MCF 10A (cell line): ENCODE data around the gene TNFRSF12A. TPM values are rescaled to one million over a fixed set of nuclear protein-coding genes. Genes with fewer than 3 reads are reported as not detected.

Experiments used
- BruUV-seq: library from RNA; stranded (reverse); fragments of 400-500 nt; replicated peaks from 2 replicates; lab custom pipeline; 2021; lab: Mats Ljungman, UMichigan
- CTCF ChIA-PET: fragments of 300-600 bp; sonication (Branson Sonifier 250); formaldehyde crosslinking; extraction: SDS; loops from one replicate; lab custom pipeline; 2021; ENCODE audit warnings: antibody characterized with exemption, inconsistent platforms; lab: Yijun Ruan, JAX
- POLR2A ChIA-PET: fragments of 300-600, 350-650 bp; sonication (Branson Sonifier 250); formaldehyde crosslinking; extraction: SDS; loops from one replicate; lab custom pipeline; 2020; ENCODE audit warnings: antibody characterized with exemption, inconsistent platforms; lab: Yijun Ruan, JAX
- DNase-seq: peaks from one replicate; pipeline ENCODE4 v3.0.0-alpha.2; 2018; ENCODE audit not compliant: unreplicated experiment
- H3K27ac Mint-ChIP-seq: one replicate; pipeline ENCODE4 v1.8.0; 2022; ENCODE audit warnings: mild to moderate bottlenecking, low read depth, mixed read lengths; ENCODE audit not compliant: unreplicated experiment
- H3K27me3 Mint-ChIP-seq: one replicate; pipeline ENCODE4 v1.8.0; 2022; ENCODE audit warnings: mixed read lengths; ENCODE audit not compliant: insufficient read depth, unreplicated experiment
- H3K36me3 Mint-ChIP-seq: one replicate; pipeline ENCODE4 v1.8.0; 2022; ENCODE audit warnings: mild to moderate bottlenecking, moderate library complexity, mixed read lengths; ENCODE audit not compliant: insufficient read depth, unreplicated experiment
- H3K4me1 Mint-ChIP-seq: one replicate; pipeline ENCODE4 v1.8.0; 2022; ENCODE audit warnings: mixed read lengths; ENCODE audit not compliant: insufficient read depth, unreplicated experiment
- H3K4me3 Mint-ChIP-seq: one replicate; pipeline ENCODE4 v1.8.0; 2022; ENCODE audit warnings: mild to moderate bottlenecking, moderate library complexity, mixed read lengths; ENCODE audit not compliant: unreplicated experiment
- H3K9me3 Mint-ChIP-seq: one replicate; pipeline ENCODE4 v1.8.0; 2022; ENCODE audit warnings: mixed read lengths; ENCODE audit not compliant: unreplicated experiment
- intact Hi-C: fragments of 100-400 bp; cut with micrococcal nuclease; formaldehyde crosslinking; loops from 2 replicates; pipeline ENCODE4 v1.14.1; 2022
- total RNA-seq: library from RNA; stranded (reverse); gene quantifications from 2 replicates; pipeline ENCODE4 v1.2.3, GENCODE V29; 2022
- TF ChIP-seq, protein P1 (sequence below): fragments of 200-600 bp; IDR thresholded peaks from one replicate; pipeline ENCODE4 v1.8.0; 2022; ENCODE audit warnings: antibody characterized with exemption, mild to moderate bottlenecking; ENCODE audit not compliant: unreplicated experiment

TNFRSF12A gene
- total RNA-seq, 1 experiment from 2014 or later: 641 TPM

DNA sequence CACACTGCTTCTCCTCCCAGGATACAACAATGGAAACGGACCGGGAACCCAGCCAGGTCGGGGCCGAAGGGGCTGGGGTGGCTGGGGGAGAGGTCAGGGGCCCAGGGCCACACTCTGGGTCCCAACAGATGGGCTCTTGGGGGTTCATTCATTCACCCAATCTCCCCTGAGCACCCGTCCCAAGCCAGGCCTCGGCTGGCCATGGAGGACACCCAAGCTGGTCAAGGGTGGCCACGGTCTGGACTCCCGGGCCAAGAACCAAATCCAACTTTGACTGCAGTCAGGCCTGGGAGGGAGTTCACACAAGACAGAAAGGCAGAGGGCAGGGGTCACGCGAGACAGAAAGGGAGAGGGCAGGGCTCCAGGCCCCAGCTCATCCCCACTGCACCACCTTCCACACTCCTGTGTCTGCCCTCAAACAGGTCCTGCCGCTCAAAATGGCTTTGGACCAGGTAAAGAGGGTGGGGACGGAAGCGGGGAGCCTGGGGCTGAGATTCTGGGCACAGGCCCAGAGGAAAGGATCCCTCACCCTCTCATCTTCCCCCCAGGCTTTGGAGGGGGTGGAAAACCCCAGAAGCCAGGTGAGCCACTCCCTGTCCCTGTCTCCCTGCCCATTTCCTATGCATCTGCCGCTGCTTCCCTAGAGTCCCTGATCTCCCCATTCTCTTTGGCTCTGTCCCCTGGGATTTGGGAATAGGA, 27.6 kb upstream of the TNFRSF12A start:
- Mint-ChIP-seq H3K27ac (no peak overlapping the region), H3K4me1 (peaks cover 6% of the 10 kb centered on the region), H3K36me3 (no peaks in the 10 kb centered on the region), H3K27me3 (no peaks in the 10 kb centered on the region), H3K9me3 (no peaks in the 10 kb centered on the region), H3K4me3 (no peak overlapping the region)
- ChIA-PET POLR2A (interaction anchor here (1.5 to 2.4 kb wide), 2 partner anchors 11 to 28 kb away, joined by 4 to 12 read pairs; partner anchors contain the start of gene TNFRSF12A), CTCF (interaction anchor here (0.6 to 0.7 kb wide), 3 partner anchors 11 to 1236 kb away, joined by 5 to 6 read pairs (median 6); no protein-coding TSS in a partner anchor)
- BruUV-seq: no TSS peak
- TF ChIP-seq, protein P1, sequence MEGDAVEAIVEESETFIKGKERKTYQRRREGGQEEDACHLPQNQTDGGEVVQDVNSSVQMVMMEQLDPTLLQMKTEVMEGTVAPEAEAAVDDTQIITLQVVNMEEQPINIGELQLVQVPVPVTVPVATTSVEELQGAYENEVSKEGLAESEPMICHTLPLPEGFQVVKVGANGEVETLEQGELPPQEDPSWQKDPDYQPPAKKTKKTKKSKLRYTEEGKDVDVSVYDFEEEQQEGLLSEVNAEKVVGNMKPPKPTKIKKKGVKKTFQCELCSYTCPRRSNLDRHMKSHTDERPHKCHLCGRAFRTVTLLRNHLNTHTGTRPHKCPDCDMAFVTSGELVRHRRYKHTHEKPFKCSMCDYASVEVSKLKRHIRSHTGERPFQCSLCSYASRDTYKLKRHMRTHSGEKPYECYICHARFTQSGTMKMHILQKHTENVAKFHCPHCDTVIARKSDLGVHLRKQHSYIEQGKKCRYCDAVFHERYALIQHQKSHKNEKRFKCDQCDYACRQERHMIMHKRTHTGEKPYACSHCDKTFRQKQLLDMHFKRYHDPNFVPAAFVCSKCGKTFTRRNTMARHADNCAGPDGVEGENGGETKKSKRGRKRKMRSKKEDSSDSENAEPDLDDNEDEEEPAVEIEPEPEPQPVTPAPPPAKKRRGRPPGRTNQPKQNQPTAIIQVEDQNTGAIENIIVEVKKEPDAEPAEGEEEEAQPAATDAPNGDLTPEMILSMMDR: no peak
- DNase-seq: peak; percentile 83
- intact Hi-C loops: no loop called here

DNA sequence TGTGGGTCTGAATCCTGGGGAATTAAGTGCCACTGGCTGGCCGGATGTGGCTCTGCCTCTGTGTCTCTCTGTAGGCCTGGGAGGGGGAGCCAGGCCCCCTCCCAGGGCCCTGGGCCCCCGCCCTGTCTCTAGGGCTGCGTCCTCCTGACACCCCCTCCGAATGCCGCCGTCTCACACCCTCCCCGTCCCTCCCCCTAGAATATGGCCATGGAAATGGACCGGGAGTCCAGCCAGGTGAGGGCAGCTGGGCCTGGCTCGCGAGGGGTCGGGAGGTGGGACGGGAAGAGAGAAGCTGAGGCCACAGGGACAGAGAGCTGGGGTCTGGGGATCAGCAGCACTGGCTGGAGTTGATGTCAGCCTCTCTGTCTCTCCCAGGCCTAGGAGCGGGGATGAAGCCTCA, 23.9 kb upstream of the TNFRSF12A start:
- no peaks in the 10 kb centered on the region for H3K36me3 Mint-ChIP-seq
- H3K4me1 Mint-ChIP-seq: peaks cover 6% of the 10 kb centered on the region
- H3K27me3 Mint-ChIP-seq: no peaks in the 10 kb centered on the region
- no peak overlapping the region for H3K27ac Mint-ChIP-seq
- no TSS peak for BruUV-seq
- DNase-seq: no peak
- ChIA-PET CTCF (interaction anchor here (0.7 to 1.5 kb wide), 4 partner anchors 11 to 60 kb away, joined by 3 to 5 read pairs (median 3); no protein-coding TSS in a partner anchor), POLR2A (interaction anchor here (1.4 kb wide), 1 partner anchor 24 kb away, joined by 4 read pairs; the partner anchor contains the start of gene TNFRSF12A)
- H3K9me3 Mint-ChIP-seq: no peaks in the 10 kb centered on the region
- TF ChIP-seq, protein P1: no peak
- intact Hi-C loops: no loop called here
- H3K4me3 Mint-ChIP-seq: no peak overlapping the region

DNA sequence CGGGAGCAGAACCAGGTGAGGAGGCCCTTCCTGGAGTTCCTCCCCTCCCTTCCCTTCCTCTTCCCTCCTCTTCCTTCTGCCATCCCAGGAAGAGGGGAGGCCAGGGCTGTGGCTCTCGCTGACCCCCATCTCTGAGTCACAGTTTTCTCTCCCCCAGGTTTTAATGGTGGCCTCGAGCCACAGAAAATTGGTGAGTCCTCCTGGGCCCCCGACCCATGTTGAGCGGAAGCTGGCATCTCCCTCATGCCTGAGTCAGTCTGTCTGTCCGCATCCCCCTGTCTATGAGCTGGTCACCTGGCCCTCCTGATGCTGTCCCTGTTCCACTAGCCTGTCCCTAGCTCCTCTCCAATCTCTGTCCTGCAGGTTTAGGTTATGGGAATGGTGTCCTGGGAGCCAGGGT, 20.2 kb upstream of the TNFRSF12A start:
- Mint-ChIP-seq H3K4me1 (no peaks in the 10 kb centered on the region), H3K9me3 (no peaks in the 10 kb centered on the region), H3K4me3 (no peak overlapping the region), H3K36me3 (no peaks in the 10 kb centered on the region), H3K27me3 (no peaks in the 10 kb centered on the region), H3K27ac (no peak overlapping the region)
- intact Hi-C loops: no loop called here
- DNase-seq: no peak
- ChIA-PET CTCF (interaction anchor here (9.6 kb wide), 1 partner anchor 29 kb away, joined by 121 read pairs; no protein-coding TSS in a partner anchor), POLR2A (interaction anchor here (1.3 kb wide), 1 partner anchor 20 kb away, joined by 3 read pairs; the partner anchor contains the start of gene TNFRSF12A)
- BruUV-seq: no TSS peak
- TF ChIP-seq, protein P1: no peak

DNA sequence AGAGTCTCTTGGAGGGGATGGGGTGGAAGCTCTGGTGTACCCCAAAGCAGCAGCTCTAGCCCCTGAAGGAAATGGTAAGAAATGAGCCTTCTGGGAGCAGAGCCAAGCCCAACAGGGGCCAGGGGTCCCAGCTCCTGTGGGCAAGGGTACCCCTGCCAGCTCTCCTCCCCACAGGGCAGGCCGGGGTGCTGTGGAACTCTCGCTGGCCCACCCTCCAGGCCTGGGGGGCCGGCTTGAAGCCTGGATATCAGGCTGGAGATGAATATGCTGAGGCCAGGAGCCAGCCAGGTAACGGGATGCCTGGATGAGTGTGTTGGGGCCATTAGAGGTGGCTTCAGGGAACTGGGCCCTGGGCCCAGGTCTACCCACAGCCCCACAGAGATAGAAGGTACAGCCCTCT, 19.6 kb upstream of the TNFRSF12A start:
- POLR2A ChIA-PET: no interaction called here
- H3K4me3 Mint-ChIP-seq: no peak overlapping the region

More for the DNA sequence above, 19.6 kb upstream of the TNFRSF12A start:
- Mint-ChIP-seq H3K27ac (peak overlapping the region; percentile 67), H3K36me3 (no peaks in the 10 kb centered on the region), H3K9me3 (no peaks in the 10 kb centered on the region), H3K4me1 (no peaks in the 10 kb centered on the region), H3K27me3 (no peaks in the 10 kb centered on the region)
- no TSS peak for BruUV-seq
- intact Hi-C loops: no loop called here
- no peak for DNase-seq
- TF ChIP-seq, protein P1: no peak
- CTCF ChIA-PET: interaction anchor here (0.9 to 9.6 kb wide), 2 partner anchors 28 to 58 kb away, joined by 4 to 121 read pairs; no protein-coding TSS in a partner anchor
